NOMO-1 treated with dmso at 0.1 percent for 144 hours (cell line): Measurements from ENCODE around the gene TMEM255B.
"Not testable (repeated sequence)": the region's sequence is repeated elsewhere in the genome, so short reads cannot be mapped to it uniquely, and the experiment has no call there.

Experiments used
- DNase-seq: peaks from one replicate; lab custom pipeline; 2025; ENCODE audit not compliant: unreplicated experiment; lab: John Stamatoyannopoulos, UW

TMEM255B gene

DNA sequence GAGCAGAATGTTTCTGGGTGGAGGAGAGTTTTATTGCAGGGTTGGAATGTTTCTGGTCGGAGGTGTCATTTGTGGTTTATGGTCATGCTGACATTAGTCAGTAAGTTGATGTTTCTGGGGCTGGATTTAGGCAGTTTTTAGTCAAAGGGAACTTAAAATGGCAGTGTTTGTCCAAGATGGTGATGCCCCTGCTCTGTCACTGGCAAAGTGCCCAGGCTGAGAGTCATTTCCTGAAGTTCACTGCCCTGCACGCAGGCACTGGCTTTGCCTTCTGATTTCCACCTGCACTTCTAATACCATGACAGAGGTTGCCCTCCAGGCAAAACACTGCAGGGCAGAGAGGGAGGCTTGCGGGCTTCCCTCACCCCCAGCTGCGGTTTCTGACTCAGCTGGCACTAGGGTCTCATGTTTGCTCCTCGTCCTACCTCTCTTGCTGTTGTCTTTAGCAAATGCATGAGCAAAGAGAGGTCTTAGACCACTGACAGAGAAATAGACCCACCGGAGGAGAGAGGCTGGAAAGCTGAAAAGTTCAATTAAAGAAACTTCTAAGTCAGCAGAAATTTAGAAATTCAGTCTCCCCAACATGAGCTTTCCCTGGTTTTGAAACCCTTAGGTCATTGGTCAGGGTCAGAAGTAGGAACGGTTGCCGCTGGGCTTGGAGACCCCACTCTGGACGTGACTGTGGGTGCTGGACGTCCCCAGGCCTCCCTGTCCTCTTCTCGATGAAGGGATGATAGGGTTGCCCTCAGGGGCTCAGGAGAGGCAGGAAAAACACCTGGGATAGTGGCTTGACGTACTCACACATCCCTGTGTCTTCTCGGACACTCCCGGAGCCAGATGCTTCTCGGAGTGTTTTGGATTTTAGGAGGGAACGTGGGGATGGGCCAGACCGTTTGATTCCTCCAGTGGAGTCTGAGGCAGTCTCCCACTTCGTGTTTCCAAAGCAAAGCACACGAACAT, 26.3 kb downstream of the TMEM255B start:
- no peak for DNase-seq

- DNase-seq = no peak
Measured at GRCh38 chr13:113786262-113786841, 27.3 kb downstream of the TMEM255B start.

DNA sequence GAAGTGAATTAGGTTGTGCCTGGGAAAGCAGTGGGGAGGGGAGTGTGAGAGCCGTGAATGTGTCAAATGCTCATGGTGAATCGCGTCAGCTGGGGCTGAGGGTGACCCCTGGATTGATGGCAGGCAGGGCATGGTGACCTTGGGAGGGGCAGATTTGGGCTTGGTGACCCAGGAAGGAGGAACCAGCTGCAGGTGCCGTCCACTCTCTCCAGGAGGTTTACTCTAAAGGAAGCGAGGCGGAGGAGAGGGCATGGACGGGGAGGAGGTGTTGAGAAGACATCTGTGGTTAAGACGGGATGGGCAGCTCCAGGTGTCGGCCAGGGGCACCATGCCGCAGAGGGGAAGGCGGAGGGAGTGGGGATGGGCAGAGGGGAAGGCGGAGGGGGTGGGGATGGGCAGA, 28.7 kb downstream of the TMEM255B start:
- no peak for DNase-seq

DNA sequence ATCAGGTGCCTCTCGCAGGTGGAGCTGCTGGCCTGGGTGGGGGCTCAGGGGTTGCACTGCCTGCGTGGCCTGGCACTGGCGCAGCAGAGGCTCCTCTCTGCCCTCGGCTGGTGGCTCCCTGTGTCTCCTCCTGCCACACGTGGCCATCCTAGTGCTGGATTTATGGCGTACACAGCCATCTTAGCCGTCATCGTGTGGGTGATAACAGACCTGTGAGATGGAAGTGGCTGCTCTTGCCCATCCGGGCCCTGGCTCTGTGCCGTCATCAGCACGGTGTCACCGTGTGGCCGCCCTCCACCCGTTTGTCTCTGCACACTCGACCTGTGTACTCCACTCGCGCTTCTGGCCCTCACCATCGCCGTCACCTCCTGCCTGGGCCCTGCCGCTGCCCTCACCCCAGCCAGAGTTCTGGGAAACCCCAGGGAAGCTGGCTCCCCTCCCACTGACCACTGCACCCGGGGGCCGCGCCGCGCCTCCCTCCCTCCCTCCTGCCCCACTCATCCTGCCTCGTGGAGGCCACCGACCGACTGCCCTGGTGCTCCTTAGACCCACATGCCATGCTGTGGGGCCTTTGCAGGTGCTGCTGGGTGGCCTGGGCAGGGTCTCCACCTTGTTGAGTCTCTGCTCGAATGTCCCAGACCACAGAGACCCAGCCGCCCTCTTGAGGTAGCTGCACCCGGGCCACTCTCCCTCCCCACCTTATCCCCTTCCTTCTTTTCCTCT, 29.5 kb downstream of the TMEM255B start:
- DNase-seq = no peak

DNA sequence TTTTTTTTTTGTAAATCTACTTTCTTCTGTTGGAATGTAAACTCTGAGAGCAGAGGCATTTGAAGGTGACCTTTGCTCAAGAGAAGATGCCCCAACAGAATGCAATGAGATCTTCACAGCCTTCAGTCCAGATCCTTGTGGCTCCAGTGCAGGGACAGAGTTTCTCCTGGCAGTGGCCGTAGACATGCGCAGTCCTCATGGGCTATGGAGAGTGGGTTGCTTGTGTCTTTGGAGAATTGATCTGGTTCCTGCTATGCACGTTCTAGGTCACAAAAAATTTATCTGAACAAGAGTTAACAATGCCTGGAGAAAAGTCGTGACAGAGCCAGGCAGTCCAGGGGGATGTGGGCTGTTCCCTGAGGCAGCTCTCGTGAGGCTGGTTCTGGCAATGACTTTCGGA, 30.1 kb downstream of the TMEM255B start:
- DNase-seq = no peak

DNA sequence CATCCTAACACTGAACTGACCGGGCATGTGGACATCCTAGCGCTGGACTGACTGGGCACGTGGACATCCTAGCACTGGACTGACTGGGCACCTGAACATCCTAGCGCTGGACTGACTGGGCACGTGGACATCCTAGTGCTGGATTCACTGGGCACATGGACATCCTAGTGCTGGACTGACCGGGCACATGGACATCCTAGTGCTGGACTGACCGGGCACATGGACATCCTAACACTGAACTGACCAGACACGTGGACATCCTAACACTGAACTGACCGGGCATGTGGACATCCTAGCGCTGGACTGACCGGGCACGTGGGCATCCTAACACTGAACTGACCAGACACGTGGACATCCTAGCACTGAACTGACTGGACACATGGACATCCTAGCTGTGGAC, 30.9 kb downstream of the TMEM255B start:
- DNase-seq = not testable (repeated sequence)

DNA sequence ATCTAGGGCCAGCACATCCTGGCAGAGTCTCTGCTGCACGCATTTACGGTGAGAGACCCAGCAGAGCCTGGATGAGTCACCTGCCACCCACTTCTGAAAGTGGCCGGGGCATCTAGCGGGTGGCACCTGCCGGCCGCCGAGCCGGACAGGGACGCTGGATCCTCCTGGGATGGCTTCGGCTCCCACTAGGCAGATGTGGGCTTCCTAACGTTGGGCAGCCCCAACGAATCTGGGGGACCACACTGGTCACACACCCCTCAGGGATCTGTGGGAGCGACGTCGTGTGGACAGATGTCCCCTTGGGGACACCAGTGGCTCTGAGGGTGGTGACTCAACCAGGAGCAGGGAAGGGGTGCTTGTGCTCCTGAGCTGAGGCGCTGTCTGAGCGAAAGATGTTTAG, 32.2 kb downstream of the TMEM255B start:
- DNase-seq = no peak

DNA sequence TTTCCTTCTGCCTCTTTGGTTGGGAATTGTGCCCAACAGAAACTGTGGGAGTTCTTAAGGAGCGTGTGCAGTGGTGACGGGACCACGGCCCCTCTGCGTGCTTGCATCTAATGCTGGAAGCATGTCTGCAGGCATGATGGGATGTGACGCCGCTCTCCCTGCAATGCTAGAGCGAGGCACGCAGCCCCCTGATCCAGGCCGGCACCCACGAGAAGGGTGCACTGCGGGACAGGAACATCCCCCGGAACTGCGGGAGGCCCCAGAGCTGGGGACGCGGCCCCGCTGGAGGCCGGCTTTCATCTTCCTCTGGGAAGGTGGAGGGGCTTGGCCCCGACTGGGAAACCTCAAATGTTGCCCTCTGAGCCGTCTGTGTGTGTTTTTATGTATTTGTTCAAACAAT, 32.7 kb downstream of the TMEM255B start:
- no peak for DNase-seq

GRCh38 chr13:113792236-113792770, 33.3 kb downstream of the TMEM255B start:
- DNase-seq = no peak

GRCh38 chr13:113792886-113793717, 34.1 kb downstream of the TMEM255B start:
- no peak for DNase-seq

- no peak for DNase-seq
Measured at GRCh38 chr13:113793718-113794085, 34.7 kb downstream of the TMEM255B start.

DNA sequence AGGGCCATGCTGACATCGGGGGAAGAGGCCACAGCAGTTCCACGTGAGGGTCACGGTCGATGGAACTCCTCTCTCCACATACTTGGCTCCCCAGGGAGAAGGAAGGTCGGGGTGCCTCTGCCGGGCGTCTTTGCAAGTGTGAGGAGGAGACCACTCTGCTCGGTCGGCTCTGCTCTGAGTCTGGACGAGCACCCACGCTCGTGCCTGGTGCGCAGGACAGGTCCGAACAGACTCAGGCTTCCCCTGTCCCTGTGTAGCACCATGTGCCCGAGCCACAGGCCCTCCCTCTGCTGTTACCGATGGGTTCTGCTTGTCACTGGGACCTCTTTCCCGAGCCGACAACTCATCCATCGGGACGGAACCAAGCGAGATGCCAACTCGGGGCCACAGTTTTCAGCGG, 35.1 kb downstream of the TMEM255B start:
- no peak for DNase-seq

GRCh38 chr13:113794764-113795173, 35.7 kb downstream of the TMEM255B start:
- DNase-seq = no peak

DNA sequence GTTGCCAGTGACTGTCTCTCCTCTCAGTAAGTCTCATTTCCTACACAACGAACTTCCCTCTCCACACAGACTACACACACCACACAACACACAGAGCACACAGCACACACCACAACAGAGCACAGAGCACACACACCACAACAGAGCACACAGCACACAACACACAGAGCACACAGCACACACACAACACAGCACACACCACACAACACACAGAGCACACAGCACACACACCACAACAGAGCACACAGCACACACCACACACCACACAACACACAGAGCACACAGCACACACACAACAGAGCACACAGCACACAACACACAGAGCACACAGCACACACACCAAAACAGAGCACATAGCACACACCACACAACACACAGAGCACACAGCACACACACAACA, 36.3 kb downstream of the TMEM255B start:
- DNase-seq = not testable (repeated sequence)

- DNase-seq = no peak
Measured at GRCh38 chr13:113796211-113796963, 37.4 kb downstream of the TMEM255B start.

DNA sequence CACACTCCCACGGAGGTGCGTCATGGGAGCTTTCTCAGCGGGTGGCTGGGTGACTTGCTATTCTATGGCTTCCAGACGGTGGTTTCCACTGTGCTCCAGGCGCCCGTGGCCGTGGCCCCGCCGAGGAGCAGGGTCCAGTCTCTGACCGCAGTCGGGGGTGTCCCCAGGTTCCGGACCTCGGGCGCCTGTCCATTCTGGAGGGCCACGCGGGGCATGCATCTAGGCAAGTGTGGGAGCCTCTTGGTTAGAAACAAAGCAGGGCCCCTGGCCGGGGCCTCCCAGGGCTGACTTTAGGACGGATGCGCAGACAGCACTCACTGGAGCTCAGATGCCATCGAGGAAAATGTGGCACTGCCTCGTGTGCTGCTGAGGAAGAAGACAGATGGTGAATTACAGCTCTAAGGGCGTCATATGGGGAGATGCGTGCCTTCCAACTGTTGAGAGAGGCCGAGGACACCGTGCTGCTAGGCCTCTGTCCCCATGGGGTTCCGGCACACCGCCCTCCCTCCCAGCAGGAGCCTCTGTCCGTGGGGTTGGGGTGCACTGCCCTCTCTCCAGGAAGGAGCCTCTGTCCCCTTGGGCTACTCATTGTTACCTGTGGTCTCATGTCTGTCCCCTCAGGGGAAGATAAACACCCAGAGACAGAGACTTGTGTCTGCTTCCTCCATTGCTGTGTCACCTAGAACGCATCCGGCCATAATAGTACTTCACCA, 38.1 kb downstream of the TMEM255B start:
- DNase-seq = no peak

GRCh38 chr13:113798200-113798811, 39.3 kb downstream of the TMEM255B start:
- no peak for DNase-seq

GRCh38 chr13:113800576-113800926, 41.5 kb downstream of the TMEM255B start:
- no peak for DNase-seq
